HG03175 (cell line): ENCODE data around the gene ZSCAN10.
"Not testable (repeated sequence)": the region's sequence is repeated elsewhere in the genome, so short reads cannot be mapped to it uniquely, and the experiment has no call there.

ENCODE experiments used
- ATAC-seq: cut with Tn5 transposase; IDR thresholded peaks from one replicate; pipeline ENCODE4 v1.9.1; 2021; ENCODE audit warnings: mild to moderate bottlenecking, moderate library complexity; ENCODE audit not compliant: unreplicated experiment

The ZSCAN10 gene

DNA sequence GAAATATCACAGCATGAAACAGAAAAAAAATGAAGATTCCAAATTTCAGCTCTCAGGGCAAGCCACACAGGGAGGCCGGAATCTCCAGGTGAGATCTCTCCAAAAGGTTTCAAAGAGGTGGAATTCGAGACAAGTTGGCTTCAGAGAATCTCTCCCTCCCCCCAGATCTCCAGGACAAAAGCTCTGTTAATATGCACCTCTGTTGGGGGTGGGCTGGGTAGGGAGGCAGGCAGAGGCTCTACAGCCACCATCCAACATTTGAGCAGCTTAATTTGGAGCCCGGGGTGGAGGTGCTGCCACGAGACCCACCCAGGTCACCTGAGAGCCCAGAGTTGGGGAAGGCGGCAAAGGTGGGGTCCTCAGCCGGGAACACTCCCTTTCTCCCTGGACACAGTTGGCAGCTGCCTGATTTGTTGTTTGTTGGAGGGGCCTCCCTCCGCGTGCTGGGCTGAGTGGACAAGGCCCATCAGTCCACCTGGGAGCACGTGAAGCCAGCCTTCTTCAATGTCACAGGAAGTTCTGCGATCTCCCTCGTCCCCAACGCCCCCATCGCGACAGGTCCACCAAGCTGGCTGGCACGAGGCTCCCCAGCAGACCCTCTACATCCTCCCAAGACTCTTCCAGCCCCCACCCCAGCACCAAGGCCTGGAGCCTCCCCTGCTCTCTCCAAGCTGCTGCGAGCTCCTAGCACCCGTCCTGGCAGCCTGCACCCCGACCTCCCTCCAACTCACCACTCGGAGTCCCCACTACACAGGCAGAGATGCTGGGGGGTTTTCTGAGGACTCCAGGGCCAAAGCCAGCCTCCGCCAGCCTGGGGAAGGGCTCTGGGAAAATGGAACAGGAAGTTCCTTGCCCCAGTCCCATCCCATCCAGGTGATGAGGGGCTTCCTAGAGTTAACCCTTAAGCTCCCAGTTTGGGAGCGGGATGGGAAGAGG lies at the start of gene ZSCAN10:
Gene ZSCAN10 (minus strand): TSS at position 836 of the 936 bp plus-strand sequence. CDS start 6,357 bp downstream, outside the sequence.
- no peak for ATAC-seq

DNA sequence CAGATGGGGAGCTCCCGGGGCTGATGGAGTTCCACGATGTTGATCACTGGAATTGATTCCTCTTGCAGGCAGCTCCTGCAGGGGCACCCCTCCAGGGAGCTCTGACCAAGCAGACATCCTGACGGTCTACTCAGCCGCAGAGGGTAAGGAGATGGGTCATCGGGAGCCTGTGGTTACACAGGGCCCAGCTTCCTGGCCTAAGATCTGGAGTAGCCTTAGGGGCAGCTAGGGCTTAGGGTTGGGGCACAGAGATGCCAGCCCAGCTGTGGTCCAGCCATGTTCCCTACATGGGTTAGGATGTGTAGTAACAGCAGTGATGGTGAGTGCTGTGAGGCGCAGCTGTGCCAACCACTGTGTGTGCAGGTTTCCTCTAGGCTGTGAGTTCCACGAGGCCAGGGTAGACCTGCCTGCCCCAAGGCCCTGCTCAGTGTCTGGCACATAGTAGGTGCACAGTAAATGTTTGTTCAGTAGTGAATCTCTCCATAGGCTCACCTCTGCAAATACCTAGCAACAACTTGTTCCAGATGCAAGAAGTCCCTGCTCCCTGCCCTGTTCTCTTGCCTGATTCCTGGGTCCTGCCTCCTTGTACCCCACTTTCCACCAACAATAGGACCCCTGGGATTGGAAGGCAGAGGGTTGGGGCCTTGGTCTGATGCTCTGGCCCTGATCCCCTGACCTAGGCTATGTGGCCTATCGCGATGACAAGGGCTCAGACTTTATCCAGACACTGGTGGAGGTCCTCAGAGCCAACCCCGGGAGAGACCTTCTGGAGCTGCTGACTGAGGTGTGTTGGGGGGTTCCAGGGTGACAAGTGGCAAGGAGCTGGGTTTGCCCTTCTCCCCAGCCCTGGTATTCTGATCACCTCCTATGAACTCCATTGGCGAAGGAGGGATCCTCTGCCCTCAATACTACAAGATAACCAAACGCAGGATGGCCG lies 49.4 kb upstream of the ZSCAN10 start:
- ATAC-seq = no peak

DNA sequence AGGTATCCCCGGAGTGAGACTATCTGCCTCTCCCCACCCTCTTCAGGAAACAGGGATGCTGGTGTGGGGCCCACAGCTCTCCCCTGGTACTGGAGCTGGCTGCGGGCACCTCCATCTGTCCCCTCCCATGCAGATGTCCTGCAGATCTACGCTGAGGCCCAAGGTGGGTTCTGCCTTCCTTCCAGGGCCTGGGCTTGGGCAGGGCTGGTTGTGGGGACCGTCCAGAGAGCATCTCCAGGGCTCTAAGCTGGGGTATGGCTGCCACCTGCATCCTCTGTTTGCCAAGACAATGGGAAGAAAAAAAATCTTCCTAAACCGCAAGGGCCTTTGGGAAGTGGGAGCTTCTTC lies 48.6 kb upstream of the ZSCAN10 start:
- ATAC-seq = no peak

DNA sequence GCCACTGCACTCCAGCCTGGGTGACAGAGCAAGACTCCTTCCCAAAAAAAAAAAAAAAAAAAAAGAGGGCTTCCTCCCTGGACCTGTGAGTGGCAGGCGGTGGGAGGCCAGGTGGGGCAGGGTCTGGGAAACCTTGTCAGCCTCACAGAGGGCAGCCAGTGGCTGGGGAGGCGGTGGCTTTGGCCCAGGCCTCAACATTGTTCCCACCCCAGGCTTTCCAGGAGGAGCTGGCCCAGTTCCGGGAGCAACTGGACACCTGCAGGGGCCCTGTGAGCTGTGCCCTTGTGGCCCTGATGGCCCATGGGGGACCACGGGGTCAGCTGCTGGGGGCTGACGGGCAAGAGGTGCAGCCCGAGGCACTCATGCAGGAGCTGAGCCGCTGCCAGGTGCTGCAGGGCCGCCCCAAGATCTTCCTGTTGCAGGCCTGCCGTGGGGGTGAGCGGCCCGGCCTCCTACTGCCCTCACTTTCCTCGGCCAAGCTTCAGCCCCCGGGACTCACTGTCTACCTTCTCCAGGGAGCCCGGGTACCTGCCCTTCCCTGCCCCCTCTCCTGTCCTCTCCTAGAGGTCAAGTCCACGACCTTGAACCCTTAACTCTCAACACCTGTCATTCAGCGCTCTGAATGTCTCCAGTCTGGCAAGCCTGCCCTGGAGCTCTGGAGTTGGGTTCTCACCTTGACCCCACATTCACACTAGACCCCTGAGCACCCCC lies 48.1 kb upstream of the ZSCAN10 start:
- ATAC-seq = no peak

DNA sequence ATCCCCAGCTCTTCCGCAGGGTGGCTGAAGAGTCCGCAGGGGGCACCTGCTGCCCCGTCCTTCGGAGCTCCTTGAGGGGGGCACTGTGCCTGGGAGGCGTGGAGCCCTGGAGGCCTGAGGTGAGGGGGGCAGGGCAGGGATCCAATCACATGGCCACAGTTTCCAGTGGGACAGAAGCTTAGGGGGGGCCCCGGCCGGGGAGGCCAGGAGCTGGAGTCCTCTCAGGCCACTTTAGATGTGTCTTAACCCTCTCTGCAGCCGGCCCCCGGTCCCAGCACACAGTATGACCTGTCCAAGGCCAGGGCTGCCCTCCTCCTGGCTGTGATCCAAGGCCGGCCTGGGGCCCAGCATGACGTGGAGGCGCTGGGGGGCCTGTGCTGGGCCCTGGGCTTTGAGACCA lies 46.6 kb upstream of the ZSCAN10 start:
- no peak for ATAC-seq

DNA sequence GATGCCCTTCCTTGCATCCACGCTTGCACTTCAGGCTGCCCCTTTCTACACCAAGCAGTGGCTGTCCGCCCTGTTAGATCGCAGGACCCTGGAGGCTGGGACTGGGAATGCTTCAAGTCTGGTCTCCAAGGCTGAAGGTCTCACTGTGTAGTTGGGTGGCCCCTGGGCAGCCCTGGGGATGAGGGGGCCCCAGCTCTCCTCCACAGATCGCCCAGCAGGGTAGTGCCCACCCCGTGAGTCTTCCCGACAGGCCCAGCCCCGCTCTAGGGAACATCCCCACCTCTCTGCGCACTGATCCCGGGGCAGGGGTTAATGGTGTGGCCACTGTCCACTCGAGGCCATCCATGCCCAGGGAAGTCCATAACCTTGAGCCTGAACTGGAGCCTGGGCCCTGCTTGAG lies 46.1 kb upstream of the ZSCAN10 start:
- ATAC-seq = no peak

DNA sequence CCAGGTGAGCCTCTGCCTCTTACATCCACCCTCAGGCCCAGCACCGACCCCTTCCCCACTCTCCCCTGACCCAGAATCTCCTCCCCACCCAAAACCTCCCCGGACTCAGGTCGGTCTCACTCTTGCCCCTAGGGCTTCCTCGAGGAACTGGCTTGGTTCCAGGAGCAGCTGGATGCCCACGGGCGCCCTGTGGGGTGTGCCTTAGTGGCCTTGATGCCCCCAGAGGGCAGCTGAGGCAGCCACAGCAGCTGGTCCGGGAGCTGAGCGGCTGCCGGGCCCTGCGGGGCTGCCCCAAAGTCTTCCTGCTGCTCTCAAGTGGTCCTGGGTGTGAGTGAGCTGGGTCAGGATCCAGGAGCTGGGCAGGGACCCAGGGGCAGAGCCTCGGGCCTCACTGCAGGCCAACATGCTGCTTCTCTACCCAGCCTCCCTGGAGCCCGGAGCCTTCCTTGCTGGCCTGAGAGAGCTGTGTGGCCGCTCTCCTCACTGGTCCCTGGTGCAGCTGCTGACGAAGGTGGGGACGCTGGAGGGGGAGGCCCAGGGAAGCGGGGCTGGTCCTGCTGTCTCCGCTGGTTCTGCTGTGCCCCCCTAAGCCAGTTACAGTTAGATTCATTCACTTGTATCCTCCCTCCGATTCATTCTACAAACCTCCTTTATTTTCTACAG lies 45.4 kb upstream of the ZSCAN10 start:
- no peak for ATAC-seq

DNA sequence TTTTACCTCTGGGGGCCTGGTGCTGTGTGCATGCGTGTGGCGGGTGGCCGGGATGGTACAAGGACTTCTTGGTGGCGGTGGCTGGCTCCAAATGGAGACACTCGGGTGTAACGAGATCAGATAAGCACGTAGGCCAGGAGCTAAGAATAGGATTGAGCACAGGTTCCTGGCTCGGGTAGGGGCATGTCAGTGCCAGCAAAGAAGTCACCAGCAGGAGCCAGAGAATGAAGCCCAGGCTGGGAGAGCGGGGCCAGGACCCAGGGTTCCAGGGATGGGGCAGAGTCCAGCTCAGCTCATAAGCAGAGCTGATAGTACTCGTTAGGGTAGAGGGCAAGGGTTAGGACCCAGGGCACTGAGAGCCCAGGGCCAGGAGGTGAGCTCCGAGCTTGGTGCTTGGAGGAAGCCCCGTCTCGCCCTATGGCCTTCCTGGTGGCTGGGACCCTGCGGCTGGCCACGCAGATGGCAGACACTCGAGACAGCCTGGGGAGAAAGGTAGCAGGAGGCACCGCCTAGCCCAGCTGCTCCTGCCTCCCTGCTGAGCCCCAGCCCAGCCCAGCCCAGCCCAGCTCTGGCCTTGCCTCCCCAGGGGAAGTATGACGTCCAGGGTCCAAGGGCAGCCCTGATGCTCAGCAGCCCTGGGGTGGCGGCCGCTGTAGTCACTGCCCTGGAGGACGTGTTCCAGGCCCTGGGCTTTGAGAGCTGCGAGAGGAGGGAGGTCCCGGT lies 44.7 kb upstream of the ZSCAN10 start:
- no peak for ATAC-seq

DNA sequence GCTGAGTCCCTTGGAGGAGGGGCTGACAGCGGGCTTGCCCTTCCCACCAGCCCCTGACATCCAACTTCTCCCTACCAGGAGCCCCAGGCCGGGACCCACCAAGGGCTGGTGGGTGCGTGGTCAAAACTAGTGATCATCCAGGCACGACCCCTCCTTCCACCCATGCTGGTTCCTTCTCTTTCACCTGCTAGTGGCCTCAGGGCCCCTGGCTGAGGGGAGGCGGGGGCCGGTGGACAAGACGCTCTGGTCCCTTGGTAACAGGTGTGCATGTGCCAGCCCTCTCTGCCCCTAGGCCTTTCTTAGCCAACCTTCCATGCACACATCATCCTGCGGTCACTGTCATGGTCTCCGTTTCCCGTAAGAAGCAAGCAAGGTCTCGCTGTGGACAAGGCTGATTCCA lies 44.1 kb upstream of the ZSCAN10 start:
- no peak for ATAC-seq

DNA sequence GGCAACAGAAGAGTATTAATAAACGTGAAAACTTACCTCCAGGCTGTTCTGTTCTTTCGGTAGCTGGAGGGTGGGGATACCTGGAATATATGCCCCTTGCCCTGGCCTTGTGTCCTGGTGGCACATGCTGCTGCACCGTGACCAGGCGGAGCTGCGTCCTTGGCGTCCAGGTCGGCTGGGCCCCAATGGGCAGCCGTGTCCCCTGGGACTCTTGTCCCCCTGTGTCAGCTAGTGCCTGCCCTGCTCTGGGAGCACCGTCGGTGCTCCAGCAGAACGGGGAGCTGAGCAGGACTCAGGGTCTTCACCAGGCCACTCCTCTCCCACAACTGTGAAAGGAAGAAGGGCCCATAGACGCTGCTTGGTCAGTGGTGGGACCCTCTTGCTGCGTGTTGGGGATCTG lies 43.7 kb upstream of the ZSCAN10 start:
- ATAC-seq = no peak

DNA sequence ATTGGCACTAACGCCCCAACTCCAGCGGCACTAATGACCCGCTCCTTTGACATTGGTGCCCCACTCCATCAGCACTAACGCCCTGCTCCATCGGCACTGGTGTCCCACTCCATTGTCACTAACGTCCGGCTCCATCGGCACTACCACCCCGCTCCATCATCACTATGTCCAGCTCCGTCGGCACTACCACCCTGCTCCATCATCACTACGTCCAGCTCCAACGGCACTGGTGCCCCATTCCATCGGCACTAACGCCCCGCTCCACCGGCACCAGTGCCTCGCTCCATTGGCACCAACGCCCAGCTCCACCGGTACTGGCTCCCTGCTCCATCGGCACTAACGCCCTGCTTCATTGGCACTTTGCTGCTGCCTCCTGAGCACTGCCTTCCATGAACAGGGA lies 43.2 kb upstream of the ZSCAN10 start:
- ATAC-seq = no peak

DNA sequence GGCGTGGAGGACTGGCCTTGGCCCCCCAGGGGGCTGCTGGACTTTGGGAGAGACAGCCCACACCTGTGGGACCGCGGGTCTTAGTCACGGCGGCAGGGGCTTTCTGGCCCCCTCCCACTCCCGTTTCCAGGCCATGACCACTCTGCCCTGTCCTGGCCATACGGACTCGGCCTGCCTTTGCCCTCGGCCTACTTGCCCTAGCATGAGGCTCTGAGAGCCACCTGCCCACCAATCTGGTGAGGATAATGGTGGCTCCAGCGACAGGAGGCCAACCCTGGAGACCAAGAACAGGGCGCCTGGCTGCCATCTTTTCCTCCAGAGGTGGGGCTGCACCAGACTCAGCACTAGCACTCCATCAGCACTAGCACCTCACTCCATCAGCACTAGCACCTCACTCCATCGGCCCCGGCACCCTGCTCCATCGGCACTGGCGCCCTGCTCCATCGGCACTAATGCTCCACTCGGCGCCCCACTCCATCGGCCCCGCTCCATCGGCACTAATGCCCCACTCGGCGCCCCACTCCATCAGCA lies 42.8 kb upstream of the ZSCAN10 start:
- ATAC-seq = no peak

DNA sequence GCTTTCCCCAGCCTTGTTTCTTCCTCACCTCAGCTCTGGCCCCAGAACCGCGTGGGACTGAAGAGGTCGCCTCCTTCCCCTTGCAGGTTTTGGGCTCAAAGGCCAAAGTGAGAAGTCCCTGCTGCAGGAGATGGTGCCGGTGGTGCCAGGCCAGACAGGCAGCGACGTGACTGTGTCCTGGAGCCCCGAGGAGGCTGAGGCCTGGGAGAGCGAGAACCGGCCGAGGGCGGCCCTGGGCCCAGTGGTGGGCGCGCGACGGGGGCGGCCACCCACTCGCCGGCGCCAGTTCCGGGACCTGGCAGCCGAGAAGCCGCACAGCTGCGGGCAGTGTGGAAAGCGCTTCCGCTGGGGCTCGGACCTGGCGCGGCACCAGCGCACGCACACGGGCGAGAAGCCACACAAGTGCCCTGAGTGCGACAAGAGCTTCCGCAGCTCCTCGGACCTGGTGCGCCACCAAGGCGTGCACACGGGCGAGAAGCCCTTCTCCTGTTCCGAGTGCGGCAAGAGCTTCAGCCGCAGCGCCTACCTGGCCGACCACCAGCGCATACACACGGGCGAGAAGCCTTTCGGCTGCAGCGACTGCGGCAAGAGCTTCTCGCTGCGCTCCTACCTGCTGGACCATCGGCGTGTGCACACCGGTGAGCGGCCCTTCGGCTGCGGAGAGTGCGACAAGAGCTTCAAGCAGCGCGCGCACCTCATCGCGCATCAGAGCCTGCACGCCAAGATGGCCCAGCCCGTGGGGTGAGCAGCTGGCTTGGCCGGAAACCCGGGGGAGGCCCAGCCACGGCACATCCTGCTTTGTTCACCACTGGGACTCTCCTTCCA lies 41.7 kb upstream of the ZSCAN10 start:
- ATAC-seq = no peak

DNA sequence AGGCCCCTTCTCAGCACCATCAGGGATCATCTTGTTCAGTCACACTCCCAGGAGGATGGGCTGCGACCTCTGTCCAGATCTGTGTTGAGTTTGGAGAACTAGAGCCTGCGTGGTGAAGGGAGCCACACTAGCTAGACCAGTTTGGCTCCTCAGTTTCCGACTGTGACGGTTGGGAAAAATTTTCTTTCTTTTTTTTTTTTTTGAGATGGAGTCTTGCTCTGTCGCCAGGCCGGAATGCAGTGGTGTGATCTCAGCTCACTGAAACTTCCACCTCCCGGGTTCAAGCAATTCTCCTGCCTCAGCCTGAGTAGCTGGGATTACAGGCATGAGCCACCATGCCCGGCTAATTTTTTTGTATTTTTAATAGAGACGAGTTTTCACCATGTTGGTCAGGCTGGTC lies 40.5 kb upstream of the ZSCAN10 start:
- not testable (repeated sequence) for ATAC-seq

DNA sequence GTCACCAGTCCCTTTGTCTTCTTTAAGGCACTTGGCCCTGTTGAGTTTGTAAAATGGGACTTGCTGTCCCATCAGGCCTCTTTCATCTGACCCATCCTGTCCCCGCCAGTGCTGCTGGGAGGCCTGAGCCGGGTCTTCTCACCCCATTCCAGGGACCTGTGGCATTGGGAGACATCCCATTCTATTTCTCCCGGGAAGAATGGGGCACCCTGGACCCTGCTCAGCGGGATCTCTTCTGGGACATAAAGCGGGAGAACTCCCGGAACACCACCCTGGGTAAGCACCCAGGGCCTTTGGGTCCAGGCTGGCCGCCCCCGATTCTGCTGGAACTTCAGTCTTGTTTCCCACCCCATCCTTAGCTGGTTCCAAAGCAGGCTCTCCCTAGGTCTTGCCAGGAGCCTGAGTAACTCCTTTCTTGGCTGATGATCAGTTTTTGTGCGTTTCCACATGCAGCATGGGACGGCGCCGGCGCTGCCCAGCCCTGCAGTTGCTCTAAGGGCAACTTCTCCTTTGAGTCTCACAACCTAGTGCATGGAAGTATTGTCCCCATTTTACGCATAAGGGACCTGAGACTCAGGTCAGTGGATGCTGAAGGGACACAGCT lies 39.8 kb upstream of the ZSCAN10 start:
- ATAC-seq = no peak

DNA sequence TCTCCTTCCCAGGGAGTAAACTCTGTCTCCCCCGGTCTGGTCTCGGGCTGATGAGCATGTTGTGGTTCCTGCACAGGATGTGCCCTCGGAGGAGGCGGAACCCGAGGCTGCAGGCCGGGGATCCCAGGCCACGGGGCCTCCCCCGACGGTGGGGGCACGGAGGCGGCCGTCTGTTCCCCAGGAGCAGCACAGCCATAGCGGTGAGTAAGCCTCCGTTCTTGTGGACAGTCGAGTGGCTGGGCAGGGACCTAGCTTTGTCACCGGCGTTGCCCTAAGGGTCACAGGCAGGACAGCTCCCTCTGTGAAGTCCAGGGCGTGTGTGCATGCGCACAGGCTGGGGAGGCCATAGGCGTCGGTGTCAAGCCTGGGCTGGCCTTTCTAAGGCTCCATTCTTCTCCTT lies 39.2 kb upstream of the ZSCAN10 start:
- ATAC-seq = no peak

DNA sequence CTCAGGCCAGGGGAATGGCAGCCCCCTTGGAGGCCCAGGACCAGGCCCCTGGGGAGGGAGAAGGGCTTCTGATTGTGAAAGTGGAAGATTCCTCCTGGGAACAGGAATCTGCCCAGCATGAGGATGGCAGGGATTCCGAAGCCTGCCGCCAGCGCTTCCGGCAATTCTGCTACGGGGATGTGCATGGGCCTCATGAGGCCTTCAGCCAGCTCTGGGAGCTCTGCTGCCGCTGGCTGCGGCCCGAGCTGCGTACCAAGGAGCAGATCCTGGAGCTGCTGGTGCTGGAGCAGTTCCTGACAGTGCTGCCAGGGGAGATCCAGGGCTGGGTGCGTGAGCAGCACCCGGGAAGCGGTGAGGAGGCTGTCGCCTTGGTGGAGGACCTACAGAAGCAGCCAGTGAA lies 38.2 kb upstream of the ZSCAN10 start:
- no peak for ATAC-seq

DNA sequence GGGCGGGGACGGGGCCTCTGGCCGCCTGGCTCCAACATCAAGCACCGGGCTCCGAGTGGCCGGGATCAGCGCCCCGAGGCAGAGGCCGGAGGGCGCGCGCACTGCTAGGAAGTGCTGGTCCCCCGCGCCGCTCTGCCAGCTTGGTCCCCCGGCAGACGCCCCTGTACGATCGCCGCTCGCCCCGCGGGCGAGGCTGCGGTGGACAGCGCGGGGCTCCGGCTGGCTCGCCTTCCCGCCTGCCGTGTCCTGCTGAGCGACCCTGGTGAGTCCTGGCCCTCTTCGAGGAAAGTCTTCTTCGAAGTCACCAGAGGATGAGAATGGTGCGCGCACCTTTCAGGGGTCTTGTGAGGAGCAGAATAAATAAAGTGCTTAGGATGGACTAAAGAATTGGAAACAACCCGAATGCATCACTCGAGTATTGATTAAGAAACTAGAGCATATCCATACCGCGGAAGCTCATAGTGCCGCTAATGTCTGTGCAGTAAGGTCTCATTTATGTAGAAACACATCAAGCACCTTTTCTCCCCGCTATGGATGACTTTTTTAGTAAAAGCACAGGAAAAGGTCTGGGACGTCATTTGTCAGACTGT lies 36.1 kb upstream of the ZSCAN10 start:
- peak; percentile 4 for ATAC-seq
